NCI-H446 treated with DMSO at 0.1 percent for 48 hours (cell line): Measurements from ENCODE around the gene AKR1C8.
"Not testable (repeated sequence)": the region's sequence is repeated elsewhere in the genome, so short reads cannot be mapped to it uniquely, and the experiment has no call there.

Source experiments
- DNase-seq: peaks from one replicate; lab custom pipeline; 2025; lab: John Stamatoyannopoulos, UW

Gene AKR1C8

GRCh38 chr10:5184987-5185775 lies at the start of gene AKR1C8:
TSS of gene AKR1C8 (minus strand) at chr10:5185150. CDS start at chr10:5185104, 46 bp downstream.
- no peak for DNase-seq

- no peak for DNase-seq
Observed at GRCh38 chr10:5234106-5234860, 49.3 kb upstream of the AKR1C8 start.

- DNase-seq, result no peak
Observed at GRCh38 chr10:5233324-5233723, 48.4 kb upstream of the AKR1C8 start.

GRCh38 chr10:5229019-5229418 lies 44.1 kb upstream of the AKR1C8 start:
- no peak for DNase-seq

GRCh38 chr10:5222942-5223341 lies 38.0 kb upstream of the AKR1C8 start:
- not testable (repeated sequence) for DNase-seq

- no peak for DNase-seq
Observed at GRCh38 chr10:5219262-5219661, 34.3 kb upstream of the AKR1C8 start.

- no peak for DNase-seq
Observed at GRCh38 chr10:5216801-5217200, 31.9 kb upstream of the AKR1C8 start.

- DNase-seq, result no peak
Observed at GRCh38 chr10:5211696-5212536, 27.0 kb upstream of the AKR1C8 start.

- DNase-seq, result not testable (repeated sequence)
Observed at GRCh38 chr10:5210261-5210660, 25.3 kb upstream of the AKR1C8 start.

- not testable (repeated sequence) for DNase-seq
Observed at GRCh38 chr10:5209776-5210175, 24.8 kb upstream of the AKR1C8 start.

GRCh38 chr10:5206799-5207198 lies 21.8 kb upstream of the AKR1C8 start:
- DNase-seq, result no peak

- no peak for DNase-seq
Observed at GRCh38 chr10:5199398-5199797, 14.4 kb upstream of the AKR1C8 start.

GRCh38 chr10:5198386-5198785 lies 13.4 kb upstream of the AKR1C8 start:
- DNase-seq, result no peak

- DNase-seq, result no peak
Observed at GRCh38 chr10:5196702-5197113, 11.8 kb upstream of the AKR1C8 start, which contains the start of gene AKR1C4. TSS of gene AKR1C4 (plus strand) at chr10:5196837. CDS start at chr10:5196868, 31 bp downstream.

- no peak for DNase-seq
Observed at GRCh38 chr10:5195727-5196374, 10.9 kb upstream of the AKR1C8 start.

GRCh38 chr10:5194431-5194830 lies 9.5 kb upstream of the AKR1C8 start:
- DNase-seq, result no peak

GRCh38 chr10:5188358-5188757 lies 3.4 kb upstream of the AKR1C8 start:
- no peak for DNase-seq

GRCh38 chr10:5187867-5188266 lies 2.9 kb upstream of the AKR1C8 start:
- no peak for DNase-seq

GRCh38 chr10:5183923-5184322 lies 1.0 kb downstream of the AKR1C8 start:
- DNase-seq, result no peak

GRCh38 chr10:5180503-5180902 lies 4.4 kb downstream of the AKR1C8 start:
- not testable (repeated sequence) for DNase-seq

- DNase-seq, result not testable (repeated sequence)
Observed at GRCh38 chr10:5175581-5175980, 9.4 kb downstream of the AKR1C8 start.
